HG02884 (cell line): Measurements from ENCODE around the gene ZNF497.
"Not testable (repeated sequence)": the region's sequence is repeated elsewhere in the genome, so short reads cannot be mapped to it uniquely, and the experiment has no call there.

Experiments
- ATAC-seq: cut with Tn5 transposase; IDR thresholded peaks from one replicate; pipeline ENCODE4 v1.9.1; 2021; ENCODE audit warnings: mild to moderate bottlenecking, moderate library complexity; ENCODE audit not compliant: unreplicated experiment

The ZNF497 gene

DNA sequence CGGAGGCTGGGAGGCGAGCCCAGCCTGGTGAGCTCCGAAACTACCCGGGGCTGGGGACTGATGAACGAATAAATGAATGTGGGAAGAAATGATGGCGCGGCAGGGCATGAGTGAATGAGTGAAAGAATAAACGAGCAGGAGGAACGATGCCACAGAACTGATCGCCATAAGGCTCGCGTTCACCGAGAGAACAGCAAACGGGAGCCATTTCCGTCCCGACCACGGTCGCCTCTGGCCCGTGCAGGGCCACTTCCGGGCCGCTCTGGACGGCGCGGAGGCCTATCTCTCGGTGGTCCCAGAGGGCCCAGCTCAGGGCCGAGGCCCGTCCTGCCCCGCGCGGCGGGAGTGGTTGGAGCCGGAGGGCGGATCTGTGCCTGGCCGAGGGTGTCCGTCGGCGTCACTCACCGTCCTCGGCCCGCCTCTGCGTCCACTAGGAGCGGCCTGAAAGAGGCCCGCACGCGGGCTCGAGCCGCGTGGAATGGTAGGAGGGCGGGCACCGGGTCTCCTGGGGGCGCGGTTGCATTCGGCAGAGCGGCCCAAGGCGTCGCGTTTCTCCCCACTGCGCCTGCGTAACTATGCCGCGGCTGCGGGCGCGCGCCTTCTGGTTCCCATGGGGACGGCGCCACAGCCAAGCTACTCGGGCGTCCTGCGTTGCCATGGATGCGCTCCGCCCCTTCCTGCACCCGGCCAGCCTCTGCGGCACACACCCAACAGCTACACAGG is at the start of gene ZNF497:
Gene ZNF497, minus strand, starts transcription at position 480 of the 723 bp plus-strand sequence. CDS start 5,116 bp downstream, outside the sequence.
- peak; percentile 70 for ATAC-seq

DNA sequence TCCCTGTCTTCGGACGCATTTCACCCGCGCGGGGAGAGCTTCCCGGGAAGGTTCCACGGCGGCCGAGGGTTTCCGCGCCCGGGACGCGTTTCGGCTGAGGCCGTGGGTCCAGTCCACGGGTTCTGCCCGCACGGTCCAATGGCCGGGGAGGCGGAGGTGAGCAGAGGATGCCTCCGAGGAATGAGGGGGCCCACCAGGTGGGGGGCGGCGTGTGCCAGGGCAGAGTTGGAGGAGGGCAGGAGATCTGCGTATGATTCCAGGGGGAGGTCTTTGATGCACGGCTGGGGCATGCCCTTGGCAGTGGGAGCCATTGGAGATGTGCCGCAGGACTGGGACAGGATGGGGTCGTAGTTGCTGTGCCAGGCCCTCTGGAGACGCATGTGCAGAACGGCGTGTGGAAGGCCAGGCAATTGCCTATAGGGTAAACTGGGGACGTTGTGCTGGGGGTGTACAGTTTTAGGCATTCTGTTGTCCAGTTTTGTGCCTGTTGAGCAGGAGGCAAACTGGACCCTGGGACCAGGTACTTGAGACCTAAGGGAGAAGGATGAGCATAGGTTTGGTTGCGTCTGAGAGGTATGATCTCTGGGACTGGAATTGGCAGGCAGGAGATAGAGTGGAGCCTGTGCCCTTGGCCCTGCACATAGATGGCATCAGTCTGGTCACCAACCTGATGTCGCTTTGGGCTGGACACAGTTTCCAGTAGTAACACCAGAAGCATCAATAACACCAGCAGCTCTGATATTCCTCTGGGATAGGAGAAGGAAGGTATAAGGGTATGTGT is 46.6 kb upstream of the ZNF497 start:
- ATAC-seq = no peak

DNA sequence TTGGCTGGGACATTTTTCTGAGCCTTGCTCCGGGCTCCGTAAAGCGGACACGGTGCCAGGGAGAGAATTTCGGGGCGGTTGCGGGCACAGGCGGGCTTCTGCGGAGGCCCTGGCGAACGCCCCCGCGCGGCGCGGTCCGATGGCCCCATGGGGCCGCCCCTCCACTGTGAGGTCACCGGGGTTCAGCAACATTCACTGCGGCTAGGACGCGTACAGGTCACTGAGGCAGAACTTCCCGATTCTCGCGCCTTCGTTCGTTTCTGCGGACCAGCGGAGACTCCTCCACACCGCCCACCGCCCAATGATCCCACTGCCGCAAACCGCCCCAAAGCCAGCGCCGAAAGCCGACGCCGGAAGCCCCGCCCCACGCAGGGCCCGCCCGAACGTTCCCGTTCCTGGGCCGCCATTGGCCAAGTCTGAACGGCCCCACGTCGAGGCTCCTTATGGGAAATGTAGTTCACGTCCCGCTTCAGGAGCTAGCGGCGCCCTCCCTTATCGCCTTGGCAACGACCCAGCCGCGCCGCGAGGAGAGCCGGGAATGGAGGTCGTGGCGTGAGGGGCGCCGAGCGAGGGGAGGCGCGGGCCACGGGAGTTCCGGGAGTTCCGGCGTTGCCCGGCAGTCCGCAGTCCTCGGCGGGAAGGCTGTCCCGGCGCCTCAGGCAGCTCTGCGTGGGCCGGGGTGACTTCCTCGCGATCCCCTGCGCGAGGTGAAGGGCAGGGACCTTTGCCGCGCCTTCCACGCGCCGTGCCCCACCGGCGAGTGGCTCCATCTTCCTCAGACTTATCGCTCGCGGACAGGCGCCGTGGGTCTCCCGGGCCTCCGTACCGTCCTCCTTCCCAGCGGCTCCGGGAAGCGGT is 45.8 kb upstream of the ZNF497 start, which contains the start of gene ZNF584:
Gene ZNF584, plus strand, starts transcription at position 498 of the 858 bp plus-strand sequence. CDS start 499 bp downstream, outside the sequence.
- peak; percentile 91 for ATAC-seq

DNA sequence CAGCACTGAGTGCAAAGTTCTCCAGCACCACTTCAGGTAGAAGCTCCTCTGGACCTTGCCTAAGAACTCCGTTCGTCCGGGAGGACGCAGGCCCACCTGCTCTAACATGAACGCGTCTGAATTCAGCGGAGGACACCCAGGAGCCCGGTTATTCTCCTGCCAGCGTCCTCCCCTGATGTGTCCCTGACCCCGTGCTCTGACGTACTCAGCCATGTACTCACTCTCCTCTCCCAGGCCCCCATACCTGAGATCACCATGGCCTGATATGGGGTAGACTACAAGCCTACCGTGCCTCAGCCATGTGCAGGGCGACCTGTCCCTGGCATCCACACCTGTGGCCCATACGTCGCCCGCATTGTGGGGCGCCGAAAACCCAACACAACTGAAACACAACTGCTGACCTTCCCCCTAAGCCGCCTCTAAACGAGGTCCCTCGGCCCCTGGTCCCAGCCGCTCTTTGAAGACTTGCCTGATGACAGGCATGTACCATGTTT is 45.2 kb upstream of the ZNF497 start:
- ATAC-seq = no peak

DNA sequence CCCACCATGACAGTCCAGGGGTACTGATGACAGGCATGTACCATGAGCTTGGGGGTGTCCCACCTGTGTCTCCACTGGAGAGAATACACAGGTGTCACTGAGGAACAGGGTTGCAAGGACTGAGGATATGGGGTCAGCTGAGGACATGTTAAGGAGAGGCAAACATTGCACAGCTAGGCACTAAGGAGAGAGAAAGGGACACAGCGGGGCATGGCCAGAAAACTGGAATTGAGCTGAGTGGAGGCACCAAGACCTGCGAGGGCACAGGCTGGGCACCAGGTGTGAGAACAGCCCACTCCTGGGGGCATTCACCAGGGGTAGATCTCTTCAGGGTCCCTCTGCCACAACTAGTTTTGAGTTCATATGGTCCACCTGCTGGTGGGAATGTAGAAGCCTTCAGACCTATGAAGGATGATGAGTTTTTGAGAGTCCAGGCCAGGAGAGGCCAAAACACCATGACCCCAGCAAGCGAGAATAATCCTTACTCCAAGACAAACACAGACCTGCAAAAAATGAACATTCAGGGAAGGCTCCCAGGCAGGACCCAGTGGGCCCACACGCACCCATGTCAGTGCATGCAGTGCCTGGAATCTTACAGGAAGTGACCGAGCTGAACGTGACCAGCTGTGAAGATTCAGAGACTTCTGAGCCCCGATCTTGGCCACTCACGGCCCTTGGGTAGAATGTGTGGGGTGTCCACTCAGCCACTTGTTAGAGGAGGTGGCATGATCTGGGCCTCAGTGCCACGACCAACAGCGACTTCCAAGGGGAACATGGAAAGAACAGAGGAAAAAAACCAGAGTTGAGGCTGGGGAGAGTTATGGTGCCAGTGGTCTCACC is 44.5 kb upstream of the ZNF497 start:
- no peak for ATAC-seq

DNA sequence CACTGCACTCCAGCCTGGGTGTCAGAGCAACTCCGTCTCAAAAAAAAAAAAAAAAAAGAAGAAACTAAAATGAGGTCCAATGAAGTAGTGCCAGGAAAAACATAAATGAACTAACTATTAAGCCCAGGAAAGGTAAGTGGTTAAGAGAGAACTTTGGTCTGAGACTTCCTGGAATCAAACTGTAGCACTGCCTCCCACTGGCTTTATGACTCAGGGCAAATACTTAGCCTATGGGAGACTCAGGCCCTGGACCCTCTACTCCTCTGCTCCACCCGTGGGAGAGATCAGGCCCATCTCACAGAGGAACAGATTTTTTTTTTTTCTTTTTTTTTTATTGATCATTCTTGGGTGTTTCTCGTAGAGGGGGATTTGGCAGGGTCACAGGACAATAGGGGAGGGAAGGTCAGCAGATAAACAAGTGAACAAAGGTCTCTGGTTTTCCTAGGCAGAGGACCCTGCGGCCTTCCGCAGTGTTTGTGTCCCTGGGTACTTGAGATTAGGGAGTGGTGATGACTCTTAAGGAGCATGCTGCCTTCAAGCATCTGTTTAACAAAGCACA is 41.4 kb upstream of the ZNF497 start:
- ATAC-seq = not testable (repeated sequence)

DNA sequence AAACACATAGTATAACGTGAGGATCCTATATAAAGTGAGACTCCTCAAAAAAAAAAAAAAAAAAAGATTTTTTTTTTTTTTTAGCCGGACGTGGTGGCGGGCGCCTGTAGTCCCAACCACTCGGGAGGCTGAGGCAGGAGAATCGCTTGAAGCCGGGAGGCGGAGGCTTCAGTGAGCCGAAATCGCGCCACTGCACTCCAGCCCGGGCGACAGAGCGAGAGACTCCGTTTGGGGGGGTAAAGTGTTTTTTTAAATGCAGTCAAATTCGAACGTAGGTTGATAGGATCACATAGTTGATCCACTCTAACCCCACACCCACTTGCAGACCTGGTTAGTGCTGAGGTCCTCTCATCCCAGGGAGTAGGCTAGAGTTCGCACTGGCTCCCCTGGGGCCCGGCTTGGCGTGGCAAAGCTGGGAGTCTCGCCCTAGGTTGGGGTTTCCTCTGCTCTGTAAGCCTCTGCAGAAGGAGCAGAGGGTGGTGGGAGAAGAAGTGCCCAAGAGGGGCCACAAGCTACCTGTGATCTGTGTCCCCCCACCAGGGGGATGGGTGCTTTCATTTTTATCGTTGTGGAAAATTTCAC is 39.4 kb upstream of the ZNF497 start:
- no peak for ATAC-seq

DNA sequence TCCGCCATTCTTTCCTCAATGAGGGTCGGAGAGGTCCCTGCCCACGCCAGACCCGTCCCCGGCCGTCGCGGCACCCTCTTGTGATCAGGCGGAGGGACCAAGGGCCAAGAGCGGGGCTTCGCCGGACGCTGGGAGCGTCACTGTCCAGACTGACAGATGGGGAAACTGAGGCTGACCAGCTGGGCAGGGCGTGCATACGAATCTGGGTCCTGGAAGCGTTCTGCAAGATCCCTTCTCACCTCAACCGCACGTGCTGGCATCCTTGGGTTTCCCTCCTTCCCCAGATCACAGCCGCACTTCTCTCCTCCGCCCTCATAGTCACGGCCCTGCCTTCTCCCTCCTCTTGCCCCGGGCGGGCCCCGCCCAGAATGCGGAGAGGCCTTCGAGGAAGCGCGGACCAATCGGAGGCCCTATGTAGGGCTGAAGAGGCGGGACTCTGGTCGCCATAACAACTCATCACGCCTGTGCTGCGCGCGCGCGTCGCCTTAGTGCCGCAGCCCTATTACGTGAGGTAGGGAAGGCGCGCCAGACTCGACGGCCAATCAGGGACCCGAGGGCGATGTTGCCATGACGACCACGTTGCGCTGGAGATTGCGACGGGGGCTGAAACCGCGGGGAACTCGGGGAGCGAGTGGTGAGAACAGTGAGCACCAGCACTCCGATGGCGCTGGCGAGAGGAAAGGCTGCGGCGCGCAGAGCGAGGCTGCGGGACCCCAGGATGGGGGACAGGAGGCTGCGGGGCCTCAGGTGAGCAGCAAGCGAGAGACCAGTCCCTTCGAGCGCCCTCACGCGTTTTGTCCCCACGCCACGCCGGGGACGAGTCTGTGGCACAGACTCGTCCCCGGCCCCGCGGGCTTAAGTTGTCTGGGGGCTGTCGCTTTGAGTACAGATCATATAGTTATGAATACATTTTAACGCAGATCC is 38.6 kb upstream of the ZNF497 start:
- peak; percentile 94 for ATAC-seq

DNA sequence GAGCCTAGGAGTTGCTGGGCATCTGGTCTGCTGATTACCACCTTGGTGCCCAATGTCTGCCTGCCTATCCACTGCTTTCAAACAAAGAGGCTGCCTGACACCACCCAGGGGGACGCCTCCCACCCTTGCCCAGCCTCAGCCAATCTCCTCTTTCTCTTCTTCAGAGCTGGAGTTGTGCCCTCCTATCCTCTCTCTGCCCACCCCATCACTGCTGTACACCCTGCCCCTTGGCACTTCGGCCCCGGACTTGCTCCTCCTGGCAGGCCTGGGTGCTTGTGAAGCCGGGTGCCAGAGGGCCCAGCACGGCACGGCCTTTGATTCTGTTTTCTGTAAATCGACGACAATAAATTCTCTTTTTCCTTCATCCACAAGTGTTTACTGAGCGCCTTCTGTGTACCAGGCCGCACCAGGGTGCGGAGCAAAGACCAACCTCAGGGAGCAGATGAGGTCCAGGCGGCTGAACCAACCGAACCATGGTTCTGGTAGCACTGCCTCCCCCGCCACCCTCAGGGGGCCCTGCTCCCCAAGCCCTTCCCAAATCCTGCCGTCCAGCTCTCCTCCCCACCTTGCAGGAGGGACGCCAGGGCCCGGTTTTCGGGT is 37.9 kb upstream of the ZNF497 start:
- no peak for ATAC-seq

DNA sequence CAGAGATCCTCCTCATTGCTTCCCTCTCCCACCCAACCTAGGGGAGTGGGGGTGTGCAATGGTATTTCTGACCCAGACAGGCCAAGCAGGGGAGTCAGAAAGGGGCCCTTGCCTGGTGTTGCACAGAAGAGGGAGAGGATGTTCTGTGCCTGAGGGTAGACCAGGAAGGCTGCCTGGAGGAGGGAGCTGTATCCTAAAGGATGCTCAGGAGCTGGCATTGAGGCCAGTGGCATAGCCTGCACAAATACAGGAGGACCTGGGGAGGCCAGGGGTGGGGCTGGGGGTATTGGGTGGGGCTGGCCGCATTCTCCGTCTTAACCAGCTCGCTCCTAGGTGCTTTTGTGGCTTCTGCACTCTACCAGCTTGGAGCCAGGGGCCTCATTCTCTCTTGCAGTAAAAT is 37.4 kb upstream of the ZNF497 start:
- no peak for ATAC-seq

DNA sequence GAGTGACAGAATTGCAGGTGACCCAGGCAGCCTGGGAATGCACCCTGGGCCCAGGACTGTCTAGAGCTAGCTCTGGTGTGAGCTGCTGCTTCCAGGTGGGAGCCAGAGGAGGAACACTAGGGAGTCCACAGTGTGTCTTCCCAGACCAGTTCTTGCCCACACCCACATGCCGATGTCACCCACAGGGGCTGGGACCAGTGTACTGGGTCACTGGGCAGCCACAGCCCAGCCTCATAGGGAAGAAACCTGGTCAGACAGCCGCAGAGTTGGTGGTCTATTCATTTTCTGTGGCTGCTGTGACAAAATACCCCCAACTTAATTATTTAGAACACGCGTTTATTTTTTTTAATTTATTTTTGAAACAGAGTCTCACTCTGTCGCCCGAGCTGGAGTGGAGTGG is 36.0 kb upstream of the ZNF497 start:
- ATAC-seq = no peak

DNA sequence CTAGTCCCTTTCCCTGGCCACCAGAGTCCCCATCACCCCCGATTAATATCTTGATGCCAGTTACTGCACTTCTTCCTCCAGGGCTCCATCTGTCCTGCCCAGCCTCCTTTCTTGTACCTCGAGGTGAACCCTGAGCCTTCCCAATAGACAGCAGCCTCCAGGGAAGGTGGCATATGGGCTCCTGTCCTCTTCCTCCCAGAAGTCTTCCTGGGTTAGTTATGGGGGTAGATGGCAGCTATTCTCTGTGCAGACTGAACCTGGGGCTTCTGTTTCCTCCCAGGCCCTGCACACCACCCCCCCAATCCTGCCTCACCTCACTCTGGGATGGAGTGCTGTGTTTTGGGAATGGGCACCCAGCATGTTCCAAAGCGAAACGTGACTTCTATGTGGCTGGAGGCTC is 35.5 kb upstream of the ZNF497 start:
- no peak for ATAC-seq

DNA sequence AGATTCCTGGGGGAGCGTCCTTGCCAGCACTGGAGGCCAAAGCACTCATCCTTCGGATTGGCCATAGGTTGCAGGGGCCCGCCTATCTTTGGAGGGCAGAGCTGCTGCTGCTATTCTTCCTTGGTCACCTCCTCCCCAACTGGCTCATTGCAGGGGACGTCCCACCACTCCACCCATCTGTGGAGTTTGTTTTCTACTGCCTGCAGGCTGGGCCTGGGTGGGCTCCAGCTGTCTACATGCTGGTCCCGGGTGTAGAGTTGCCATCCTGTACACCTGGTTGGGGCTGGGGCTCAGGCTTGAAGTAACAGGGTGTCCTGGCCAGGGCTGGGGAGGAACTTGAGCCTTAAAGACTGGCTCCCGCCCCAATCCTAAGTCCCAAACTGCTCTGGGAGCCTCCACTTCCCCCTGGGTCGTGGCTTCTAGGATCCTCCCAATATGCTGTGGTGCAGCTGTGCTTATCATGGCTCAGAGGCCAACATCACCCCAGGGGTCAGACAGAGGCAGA is 35.0 kb upstream of the ZNF497 start:
- ATAC-seq = no peak

DNA sequence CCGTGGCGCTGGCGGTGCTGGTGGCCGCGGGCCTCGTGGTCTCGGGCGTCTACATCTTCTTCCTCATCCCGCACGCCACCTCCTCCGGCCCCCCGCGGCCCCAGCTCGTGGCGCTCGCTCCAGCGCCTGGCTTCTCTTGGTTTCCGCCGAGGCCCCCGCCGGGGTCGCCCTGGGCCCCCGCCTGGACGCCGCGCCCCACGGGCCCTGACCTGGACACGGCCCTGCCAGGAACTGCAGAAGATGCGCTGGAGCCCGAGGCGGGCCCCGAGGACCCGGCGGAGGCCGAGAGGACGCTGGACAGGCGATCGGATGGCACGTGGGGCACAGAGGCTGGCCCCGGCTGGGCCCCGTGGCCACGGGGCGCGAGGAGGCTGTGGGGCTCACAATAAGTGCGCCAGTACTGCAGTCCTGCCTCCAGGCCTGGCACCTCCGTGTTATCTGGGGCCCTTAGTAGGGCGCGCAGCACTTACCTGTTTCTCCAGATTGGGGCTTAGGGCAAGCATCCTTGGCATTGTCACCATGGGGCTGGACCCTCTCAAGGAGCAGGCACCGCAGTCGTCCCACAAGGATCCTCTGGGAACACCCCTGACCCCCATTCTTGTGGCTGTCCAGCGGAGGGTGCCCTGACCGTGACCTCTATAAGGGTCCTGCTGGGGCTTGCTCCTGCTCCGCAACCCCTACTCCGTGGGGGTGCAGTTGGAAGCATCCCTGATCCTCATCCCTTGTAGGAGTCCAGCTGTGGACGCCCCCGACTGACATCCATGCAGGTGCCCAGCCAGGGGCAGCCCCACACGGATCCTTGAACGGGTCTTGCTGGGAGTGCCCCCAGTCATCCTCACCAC is 34.4 kb upstream of the ZNF497 start:
- ATAC-seq = no peak

DNA sequence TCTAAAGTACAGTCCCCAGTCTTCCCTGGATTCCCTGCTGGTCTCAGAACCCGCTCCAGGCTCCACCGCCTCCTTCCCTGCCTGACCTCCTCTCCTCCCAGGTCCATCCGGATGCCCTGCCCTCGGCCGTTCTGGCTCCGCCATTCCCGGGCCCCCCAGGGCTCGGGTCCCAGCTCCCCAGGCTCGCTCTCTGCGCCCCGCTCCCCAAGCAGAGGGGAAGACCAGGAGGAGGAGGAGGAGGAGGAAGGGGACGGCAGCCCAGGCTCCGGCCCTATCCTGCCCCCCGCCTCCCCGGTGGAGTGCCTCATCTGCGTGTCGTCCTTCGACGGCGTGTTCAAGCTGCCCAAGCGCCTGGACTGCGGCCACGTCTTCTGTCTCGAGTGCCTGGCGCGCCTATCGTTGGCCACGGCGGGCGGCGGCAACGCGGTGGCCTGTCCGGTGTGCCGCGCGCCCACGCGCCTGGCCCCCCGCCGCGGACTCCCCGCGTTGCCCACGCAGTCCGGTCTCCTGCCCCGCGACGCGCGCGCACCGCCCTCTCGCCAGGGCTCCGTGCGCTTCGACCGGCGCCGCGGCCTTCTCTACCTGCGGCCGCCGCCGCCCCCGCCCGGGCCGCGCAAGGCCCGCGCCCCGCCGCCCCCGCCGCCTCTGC is 33.6 kb upstream of the ZNF497 start:
- ATAC-seq = no peak

DNA sequence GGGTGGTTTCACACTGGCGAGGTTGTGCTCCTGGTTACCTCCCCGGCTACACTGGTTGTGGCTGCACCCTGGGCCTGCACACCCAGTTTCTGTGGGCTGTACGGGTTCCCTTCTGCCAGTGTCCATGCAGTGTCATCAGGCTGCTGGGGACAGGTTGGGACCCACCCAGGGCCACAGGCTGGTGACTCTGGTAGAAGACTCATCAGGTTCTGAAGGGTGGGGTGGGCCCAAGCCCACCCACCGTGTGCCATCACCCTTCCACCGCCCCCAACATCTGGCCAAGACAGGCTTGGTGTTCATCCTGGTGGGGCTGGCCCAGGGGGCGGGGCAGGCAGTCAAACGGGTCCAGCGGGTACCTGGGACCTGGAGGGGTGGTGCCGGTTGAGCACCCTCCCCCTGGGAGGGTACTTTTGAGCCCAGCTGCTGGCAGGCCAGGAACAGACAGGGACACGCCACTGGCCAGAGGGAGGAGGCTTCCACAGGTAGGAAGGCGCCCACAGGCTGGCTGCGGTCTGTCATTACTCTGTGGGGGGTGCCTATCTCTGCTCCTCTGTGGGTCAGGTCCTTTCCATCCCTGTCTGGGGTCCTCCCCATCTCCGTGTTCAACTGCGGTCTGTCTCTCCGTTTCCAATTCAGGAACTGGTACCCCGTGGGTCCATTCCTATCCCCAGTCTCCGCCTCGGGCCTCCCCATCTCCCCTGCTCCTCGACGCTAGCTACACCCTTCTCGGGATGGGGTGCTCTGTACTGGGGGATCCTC is 32.8 kb upstream of the ZNF497 start, which contains the start of gene RNF225:
Gene RNF225, plus strand, starts transcription at position 437 of the 759 bp plus-strand sequence. CDS start 434 bp downstream, outside the sequence.
- no peak for ATAC-seq
